GM21786 (cell line): ENCODE measurements around the gene PRKAA2.

Source experiments
- ATAC-seq: cut with Tn5 transposase; IDR thresholded peaks from one replicate; pipeline ENCODE4 v1.9.1; 2021; ENCODE audit not compliant: unreplicated experiment

PRKAA2 gene

DNA sequence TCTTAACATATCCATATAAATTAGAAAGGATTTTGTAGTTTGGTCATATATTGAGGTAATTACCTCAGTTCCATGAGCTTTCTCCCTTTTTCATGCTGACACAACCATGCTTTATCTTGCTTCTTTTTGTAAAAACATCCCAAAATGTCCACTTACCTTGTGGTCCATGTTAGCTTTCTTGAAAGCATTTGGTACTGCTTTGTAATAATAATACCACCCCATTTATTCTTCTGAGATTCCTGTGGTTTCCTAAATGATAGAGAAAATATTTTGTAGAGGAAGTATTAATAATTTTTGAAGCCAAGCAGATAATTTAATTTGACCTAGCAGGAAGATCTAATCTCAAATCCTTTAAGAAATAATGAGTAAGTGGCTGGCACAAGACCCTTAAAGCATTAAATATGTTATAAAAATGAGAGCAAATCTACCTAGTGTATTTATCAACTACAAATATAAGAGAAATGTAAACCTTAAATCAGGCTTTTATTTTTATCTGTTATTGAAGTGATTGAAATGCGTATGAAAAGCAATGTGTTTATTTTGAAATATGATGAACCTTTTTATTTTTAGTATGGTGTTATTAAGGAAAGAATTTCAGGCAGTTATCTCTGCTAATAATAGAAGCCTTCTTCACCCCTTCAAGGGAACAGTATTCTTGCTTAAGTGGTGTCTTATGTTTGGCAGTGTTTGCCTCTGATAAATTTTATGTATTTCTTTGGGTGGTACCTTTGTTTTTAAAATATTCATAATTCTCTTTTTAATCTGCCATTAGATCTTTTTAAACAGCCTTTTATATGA, 9.2 kb downstream of the PRKAA2 start:
- no peak for ATAC-seq

DNA sequence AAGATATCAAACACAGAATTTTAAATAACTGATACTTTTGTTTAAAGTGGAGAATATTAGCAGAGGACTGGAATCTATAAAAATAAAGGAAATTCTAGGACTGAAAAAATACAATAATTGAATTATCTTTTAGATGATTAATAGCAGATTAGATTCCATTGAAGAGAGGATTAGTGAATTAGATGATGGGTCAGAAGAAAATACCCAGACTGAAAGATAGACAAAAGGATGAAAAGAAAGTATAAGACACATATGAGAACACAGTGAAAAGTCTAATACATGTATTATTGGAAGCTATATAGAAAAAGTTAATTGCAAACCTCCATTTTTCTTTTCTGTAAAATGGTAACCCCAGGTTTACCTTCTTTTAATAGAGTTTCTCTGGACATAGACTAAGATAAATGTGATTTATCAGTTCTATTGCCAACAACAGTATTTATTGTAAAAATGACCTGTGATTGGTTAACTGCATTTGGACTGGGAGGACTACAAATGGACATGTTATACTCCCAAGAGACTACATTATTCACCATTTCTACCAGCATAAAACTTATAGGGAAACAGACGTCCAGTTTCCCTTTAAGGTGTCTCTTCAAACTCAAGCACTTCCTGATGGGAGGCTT, 11.0 kb downstream of the PRKAA2 start:
- ATAC-seq, result no peak

GRCh38 chr1:56658254-56658653, 13.1 kb downstream of the PRKAA2 start:
- ATAC-seq, result no peak

DNA sequence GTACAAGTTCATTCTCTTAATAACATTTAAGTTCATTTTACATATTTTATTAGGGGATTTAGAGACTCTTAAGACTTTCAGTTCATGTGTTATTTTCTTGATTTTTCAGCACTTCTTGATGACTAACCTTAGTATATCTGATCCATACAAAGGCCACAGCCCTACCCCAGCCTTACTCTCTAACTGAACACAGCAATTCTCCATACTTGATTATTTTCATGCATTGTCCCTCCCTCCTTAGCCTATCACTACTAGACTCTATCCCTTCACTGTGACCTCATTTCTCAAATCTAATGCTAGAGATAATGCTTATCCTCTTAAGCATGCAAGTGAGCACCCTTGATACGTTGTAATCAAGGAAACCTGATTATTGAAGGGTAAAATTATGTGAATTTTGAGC, 15.2 kb downstream of the PRKAA2 start:
- no peak for ATAC-seq

- ATAC-seq, result no peak
Measured at GRCh38 chr1:56663846-56664245, 18.7 kb downstream of the PRKAA2 start.

DNA sequence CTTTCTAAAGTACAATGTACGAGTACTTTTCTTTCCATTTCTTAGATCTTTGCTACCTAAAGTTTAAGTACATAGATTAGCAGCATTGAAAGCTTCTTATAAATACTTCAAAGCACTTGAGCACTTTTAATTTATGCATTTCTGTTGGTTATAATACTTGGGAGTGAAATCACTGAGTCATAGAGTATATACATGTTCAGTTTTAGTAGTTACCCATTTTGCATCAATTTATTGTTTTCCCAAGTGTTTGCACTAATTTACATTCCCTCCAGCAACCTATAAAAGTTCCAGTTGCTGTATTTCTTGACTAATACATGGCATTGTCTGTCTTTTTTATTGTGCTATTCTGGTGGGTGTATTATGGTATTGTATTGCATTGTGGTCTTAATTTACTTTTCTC, 20.3 kb downstream of the PRKAA2 start:
- no peak for ATAC-seq

GRCh38 chr1:56666112-56666608, 21.0 kb downstream of the PRKAA2 start:
- ATAC-seq, result no peak

DNA sequence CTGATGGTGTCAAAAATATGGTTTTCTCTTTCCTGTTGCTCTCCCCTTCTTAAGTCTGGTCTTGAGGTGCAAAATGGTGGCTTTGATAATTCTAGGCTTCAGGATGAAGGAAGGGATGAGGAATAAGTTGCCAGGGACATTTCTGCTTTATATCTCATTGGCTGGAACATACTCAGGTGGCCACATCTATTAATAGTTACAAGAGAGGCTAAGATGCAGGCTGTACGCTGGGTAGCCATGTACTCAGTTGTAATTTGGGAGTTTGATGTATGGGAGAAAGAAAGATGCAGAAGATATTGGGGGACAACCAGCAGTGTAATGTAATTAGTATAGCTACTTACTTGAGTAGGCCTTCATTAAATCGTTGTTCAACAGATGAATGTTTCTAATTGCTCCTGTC, 25.2 kb downstream of the PRKAA2 start:
- ATAC-seq, result no peak

DNA sequence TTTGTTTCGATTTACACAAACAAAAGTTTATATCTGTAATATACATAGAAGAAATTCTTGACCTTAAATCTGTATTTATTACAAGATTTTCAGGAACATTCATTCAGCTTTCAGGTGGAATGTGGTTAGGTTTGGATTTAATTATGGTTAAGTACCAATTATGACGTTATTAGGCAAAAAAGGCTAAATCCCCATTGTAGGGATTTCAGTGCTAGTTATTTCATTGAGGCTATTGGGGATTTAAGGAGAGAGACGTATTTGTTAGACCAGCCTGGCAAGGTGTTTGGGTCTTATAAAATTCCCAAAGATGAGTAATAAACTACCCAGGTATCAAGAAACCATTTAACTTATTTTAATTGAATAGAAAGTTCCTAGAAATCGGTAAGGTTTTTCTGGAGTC, 26.0 kb downstream of the PRKAA2 start:
- ATAC-seq, result no peak

DNA sequence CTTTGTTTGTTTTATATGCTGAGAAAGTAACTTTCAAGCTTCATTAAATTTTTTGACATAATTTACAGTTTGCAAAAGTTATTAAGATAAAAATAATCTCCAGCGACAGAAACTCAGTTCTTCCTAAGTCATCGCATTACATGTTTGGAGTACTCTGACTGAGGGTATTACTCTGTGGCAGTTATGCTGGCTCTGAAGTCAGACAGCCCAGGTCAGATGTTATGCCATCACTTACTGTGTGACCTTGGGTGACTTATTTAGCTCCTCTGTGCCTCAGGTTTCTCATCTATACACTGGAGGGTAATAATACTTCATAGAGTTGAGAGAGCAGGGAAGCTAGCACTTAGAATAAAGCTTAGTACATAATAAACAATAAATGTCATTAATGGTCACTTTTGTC, 26.4 kb downstream of the PRKAA2 start:
- ATAC-seq, result no peak

DNA sequence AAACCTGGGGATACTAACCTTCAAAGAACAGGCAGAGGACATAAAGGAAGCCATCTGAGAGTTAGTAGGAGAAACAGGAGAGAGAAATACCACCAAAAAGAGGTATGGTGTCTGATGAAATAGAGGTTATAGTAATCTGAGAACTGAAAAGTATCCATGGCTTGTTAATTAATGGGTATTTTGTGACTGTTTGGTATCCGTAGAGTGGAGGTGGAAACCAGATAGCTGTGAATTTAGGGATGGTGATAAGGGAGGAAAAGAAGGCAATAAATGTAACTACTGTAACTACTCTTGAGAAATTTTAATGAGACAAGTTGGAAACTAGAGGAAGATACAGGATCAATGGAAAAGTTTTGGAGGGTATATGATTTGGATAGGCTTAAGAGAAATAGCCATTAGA, 27.5 kb downstream of the PRKAA2 start:
- no peak for ATAC-seq

GRCh38 chr1:56675763-56676162, 30.6 kb downstream of the PRKAA2 start:
- ATAC-seq, result no peak

- ATAC-seq, result no peak
Measured at GRCh38 chr1:56676571-56677035, 31.5 kb downstream of the PRKAA2 start.

DNA sequence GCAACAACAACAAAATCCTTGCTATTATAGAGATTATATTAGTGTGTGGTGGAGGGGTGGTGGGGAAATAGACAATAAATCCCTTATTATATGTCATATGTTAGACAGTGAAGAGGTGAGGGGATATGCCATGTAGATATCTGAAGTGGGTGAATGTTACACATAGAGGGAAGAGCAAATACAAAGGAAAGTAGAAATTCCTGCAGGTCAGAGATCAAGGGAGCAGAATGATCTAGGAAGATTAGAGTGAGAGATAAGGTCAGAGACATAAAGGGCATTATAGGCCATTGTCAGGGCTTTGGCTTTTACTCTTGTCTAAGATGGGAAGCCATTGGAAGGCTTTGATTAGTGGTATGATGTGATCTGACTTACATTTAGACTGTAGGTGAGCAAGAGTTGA, 38.5 kb downstream of the PRKAA2 start:
- ATAC-seq, result no peak

- ATAC-seq, result no peak
Measured at GRCh38 chr1:56686169-56686568, 41.1 kb downstream of the PRKAA2 start.

DNA sequence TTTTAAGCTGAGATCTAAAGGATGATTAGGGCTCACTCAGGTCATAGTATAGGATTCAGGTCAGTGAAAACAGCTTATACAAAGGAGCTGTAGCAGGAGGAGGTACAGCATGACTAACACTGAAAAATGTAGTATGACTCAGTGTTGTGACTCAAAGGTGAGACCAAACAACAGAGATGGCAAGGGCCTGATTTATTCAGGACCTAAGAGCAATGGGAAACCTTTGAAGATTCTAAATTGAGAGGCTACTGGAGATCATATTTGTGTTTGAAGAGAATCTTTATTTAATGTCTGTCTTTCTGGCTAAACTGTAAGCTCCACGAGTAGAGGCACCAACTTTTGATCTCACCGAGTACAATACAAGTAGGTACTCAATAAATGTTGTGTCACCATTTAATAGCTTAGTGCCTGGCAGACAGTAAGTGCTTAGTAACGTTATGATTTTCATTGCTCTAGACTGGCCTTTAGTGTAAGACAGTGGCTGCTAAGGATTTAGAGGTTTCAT, 43.5 kb downstream of the PRKAA2 start:
- ATAC-seq, result no peak

GRCh38 chr1:56696663-56697062, 51.5 kb downstream of the PRKAA2 start:
- no peak for ATAC-seq

DNA sequence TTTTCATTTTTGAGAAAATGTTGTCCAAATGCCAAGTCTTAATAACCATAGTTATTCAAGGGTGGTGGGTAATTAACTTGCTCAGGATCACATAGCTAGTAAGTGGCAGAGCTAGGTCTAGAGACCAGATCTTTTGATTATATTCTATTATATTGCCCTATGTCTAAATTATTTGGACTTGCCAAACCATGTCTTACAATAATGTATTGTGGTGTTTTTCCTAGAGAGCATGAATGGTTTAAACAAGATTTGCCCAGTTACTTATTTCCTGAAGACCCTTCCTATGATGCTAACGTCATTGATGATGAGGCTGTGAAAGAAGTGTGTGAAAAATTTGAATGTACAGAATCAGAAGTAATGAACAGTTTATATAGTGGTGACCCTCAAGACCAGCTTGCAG, 58.6 kb downstream of the PRKAA2 start:
- ATAC-seq, result no peak

DNA sequence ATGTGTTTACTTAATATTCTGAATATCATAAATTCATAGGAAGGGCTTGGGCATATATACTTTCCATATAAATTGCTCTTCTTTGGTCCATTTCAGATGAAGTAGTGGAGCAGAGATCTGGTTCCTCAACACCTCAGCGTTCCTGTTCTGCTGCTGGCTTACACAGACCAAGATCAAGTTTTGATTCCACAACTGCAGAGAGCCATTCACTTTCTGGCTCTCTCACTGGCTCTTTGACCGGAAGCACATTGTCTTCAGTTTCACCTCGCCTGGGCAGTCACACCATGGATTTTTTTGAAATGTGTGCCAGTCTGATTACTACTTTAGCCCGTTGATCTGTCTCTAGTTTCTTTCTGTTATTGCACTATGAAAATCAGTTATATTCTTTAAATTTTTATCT, 62.3 kb downstream of the PRKAA2 start:
- no peak for ATAC-seq

DNA sequence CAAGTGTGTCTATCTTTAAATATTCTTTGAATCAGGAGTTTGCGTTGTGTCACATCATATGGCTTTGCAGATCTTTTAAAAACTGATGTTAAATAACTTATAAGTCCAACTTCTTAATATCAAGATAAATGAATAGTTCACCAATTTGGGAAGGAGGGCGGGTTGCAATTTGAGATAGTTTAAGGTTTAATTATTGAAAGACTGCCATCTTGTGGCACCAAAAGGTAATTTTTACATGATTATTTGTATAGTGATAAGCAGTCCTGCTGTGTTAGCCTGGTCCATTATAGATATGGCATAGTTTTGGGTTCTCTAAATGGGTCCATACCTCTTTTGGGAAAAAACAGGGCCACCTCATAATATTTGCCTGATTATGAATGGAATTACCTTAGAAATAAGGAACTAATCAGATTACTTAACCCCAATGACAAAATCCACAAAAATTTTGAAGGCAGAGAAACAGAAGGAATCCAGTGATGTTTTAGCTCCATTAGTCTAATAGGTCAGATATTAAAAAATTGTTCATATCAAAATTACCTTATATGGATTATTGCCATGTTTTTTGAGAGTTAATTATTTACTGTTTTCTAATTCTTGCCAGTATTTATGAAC, 64.3 kb downstream of the PRKAA2 start:
- ATAC-seq, result peak; percentile 43

DNA sequence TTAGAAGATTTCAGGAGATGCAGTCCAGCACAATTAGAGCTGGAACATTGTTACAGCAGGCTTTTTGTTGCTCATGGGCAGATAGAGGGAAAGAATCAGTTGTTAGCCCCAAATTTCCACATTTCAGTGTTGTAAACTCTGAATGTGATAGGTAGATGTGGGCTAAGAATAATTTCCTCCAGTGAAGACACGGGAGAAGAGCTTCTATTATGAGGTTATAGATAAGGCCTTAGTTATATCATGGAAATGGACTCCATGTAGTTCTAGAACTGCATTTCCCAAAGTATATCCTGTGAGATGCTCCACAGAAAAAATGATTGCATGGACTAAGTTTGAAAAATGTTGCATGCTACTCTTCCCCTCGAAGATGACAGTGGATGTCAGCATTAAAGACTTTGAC, 64.9 kb downstream of the PRKAA2 start:
- no peak for ATAC-seq

DNA sequence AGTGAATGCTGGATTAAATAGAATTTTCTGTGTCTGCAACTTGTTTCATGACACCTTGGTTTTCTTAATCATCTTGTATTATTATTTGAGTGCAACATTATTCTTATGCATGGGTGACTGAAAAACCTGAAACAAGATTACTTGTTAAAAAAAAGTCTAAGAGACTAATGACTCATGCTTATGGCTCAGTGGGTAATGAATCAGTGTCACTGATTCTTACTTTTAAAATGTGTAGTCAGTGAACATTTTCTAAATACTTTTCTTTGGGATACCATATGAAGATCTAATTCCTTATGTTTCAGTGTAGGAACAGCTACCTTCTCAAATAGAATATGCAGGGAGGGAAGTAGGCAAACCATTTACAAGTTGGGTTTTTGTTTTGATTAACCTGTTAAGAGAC, 65.5 kb downstream of the PRKAA2 start:
- ATAC-seq, result no peak
